Measurements from ENCODE around the gene PLEKHG7.
"Not testable (repeated sequence)": the region's sequence is repeated elsewhere in the genome, so short reads cannot be mapped to it uniquely, and the experiment has no call there.

Gene PLEKHG7

GRCh38 chr12:92784797-92785562 lies 82.2 kb downstream of the PLEKHG7 start:
- Histone ChIP-seq H4K20me1 (no peaks in the 10 kb centered on the region), H3K27ac (0 out of 2 replicates have a peak overlapping the region, but pooled peaks have one; percentile 2), H3K4me1 (peaks cover 12% of the 10 kb centered on the region), H3K27me3 (no peaks in the 10 kb centered on the region), H3K9ac (no peak overlapping the region), H3K4me2 (peak overlapping the region; percentile 31), H3K36me3 (peaks cover 33% of the 10 kb centered on the region), H3K9me3 (peaks cover 3% of the 10 kb centered on the region; the same call in 1 of the 2 replicates), H3K4me3 (no peak overlapping the region)
- no peak for TF ChIP-seq Cebpa-rat (IDR thresholded peaks at IDR 0.05)

GRCh38 chr12:92785563-92785950 lies 82.8 kb downstream of the PLEKHG7 start:
- Histone ChIP-seq H3K36me3 (peaks cover 38% of the 10 kb centered on the region), H4K20me1 (no peaks in the 10 kb centered on the region), H3K27ac (no peak overlapping the region), H3K4me3 (no peak overlapping the region), H3K27me3 (no peaks in the 10 kb centered on the region), H3K4me1 (peaks cover 12% of the 10 kb centered on the region), H3K9me3 (peaks cover 9% of the 10 kb centered on the region; the same call in 1 of the 2 replicates), H3K4me2 (no peak overlapping the region), H3K9ac (no peak overlapping the region)
- TF ChIP-seq Cebpa-rat (IDR thresholded peaks at IDR 0.05) = no peak

GRCh38 chr12:92786045-92786444 lies 83.3 kb downstream of the PLEKHG7 start:
- H3K9ac ChIP-seq = no peak overlapping the region
- no peak overlapping the region for H3K4me2 ChIP-seq
- H3K27ac ChIP-seq = no peak overlapping the region
- no peaks in the 10 kb centered on the region for H3K27me3 ChIP-seq
- peaks cover 34% of the 10 kb centered on the region for H3K36me3 ChIP-seq
- peaks cover 13% of the 10 kb centered on the region for H3K9me3 ChIP-seq
- H3K4me3 ChIP-seq = no peak overlapping the region
- H4K20me1 ChIP-seq = no peaks in the 10 kb centered on the region
- peaks cover 12% of the 10 kb centered on the region for H3K4me1 ChIP-seq
- no peak for TF ChIP-seq Cebpa-rat (IDR thresholded peaks at IDR 0.05)

- H3K4me3 ChIP-seq, H3K27me3 ChIP-seq, H3K27ac ChIP-seq, H3K4me2 ChIP-seq, H3K9ac ChIP-seq, H3K4me1 ChIP-seq, H4K20me1 ChIP-seq: not testable (repeated sequence)
- peaks cover 37% of the 10 kb centered on the region for H3K36me3 ChIP-seq
- peaks cover 23% of the 10 kb centered on the region for H3K9me3 ChIP-seq
Measured at GRCh38 chr12:92794356-92794755, 91.6 kb downstream of the PLEKHG7 start.

- H3K27ac ChIP-seq = no peak overlapping the region
- H3K36me3 ChIP-seq = peaks cover 37% of the 10 kb centered on the region
- no peaks in the 10 kb centered on the region for H3K4me1 ChIP-seq
- no peak overlapping the region for H3K4me3 ChIP-seq
- no peaks in the 10 kb centered on the region for H4K20me1 ChIP-seq
- no peak for TF ChIP-seq Cebpa-rat (IDR thresholded peaks at IDR 0.05)
- no peaks in the 10 kb centered on the region for H3K27me3 ChIP-seq
- no peak overlapping the region for H3K4me2 ChIP-seq
- peaks cover 22% of the 10 kb centered on the region for H3K9me3 ChIP-seq
- no peak overlapping the region for H3K9ac ChIP-seq
Measured at GRCh38 chr12:92794814-92795213, 92.0 kb downstream of the PLEKHG7 start.

- no peak overlapping the region for H3K4me2 ChIP-seq
- H3K4me3 ChIP-seq = no peak overlapping the region
- H3K4me1 ChIP-seq = no peaks in the 10 kb centered on the region
- no peaks in the 10 kb centered on the region for H3K27me3 ChIP-seq
- TF ChIP-seq Cebpa-rat (IDR thresholded peaks at IDR 0.05) = no peak
- no peak overlapping the region for H3K9ac ChIP-seq
- H3K27ac ChIP-seq = no peak overlapping the region
- H3K9me3 ChIP-seq = peaks cover 4% of the 10 kb centered on the region; the same call in 1 of the 2 replicates
- peaks cover 42% of the 10 kb centered on the region for H3K36me3 ChIP-seq
- no peaks in the 10 kb centered on the region for H4K20me1 ChIP-seq
Measured at GRCh38 chr12:92796650-92797049, 93.9 kb downstream of the PLEKHG7 start.

GRCh38 chr12:92802906-92803305 lies 100.1 kb downstream of the PLEKHG7 start:
- no peak overlapping the region for H3K9ac ChIP-seq
- no peak overlapping the region for H3K4me3 ChIP-seq
- H3K9me3 ChIP-seq = peaks cover 7% of the 10 kb centered on the region; the same call in 1 of the 2 replicates
- H3K4me2 ChIP-seq = no peak overlapping the region
- no peaks in the 10 kb centered on the region for H4K20me1 ChIP-seq
- no peak overlapping the region for H3K27ac ChIP-seq
- H3K36me3 ChIP-seq = peaks cover 59% of the 10 kb centered on the region
- H3K4me1 ChIP-seq = no peaks in the 10 kb centered on the region
- H3K27me3 ChIP-seq = no peaks in the 10 kb centered on the region
- TF ChIP-seq Cebpa-rat (IDR thresholded peaks at IDR 0.05) = no peak

- no peaks in the 10 kb centered on the region for H3K27me3 ChIP-seq
- no peak overlapping the region for H3K4me2 ChIP-seq
- no peak overlapping the region for H3K27ac ChIP-seq
- peaks cover 7% of the 10 kb centered on the region; the same call in 1 of the 2 replicates for H3K9me3 ChIP-seq
- no peaks in the 10 kb centered on the region for H4K20me1 ChIP-seq
- H3K9ac ChIP-seq = no peak overlapping the region
- peaks cover 59% of the 10 kb centered on the region for H3K36me3 ChIP-seq
- H3K4me1 ChIP-seq = no peaks in the 10 kb centered on the region
- TF ChIP-seq Cebpa-rat (IDR thresholded peaks at IDR 0.05) = no peak
- no peak overlapping the region for H3K4me3 ChIP-seq
Measured at GRCh38 chr12:92803903-92804302, 101.1 kb downstream of the PLEKHG7 start.

GRCh38 chr12:92810370-92810769 lies 107.6 kb downstream of the PLEKHG7 start:
- H3K27me3 ChIP-seq = no peaks in the 10 kb centered on the region
- TF ChIP-seq Cebpa-rat (IDR thresholded peaks at IDR 0.05) = no peak
- no peak overlapping the region for H3K9ac ChIP-seq
- H3K4me3 ChIP-seq = no peak overlapping the region
- H4K20me1 ChIP-seq = no peaks in the 10 kb centered on the region
- 0 out of 2 replicates have a peak overlapping the region, but pooled peaks have one; percentile 18 for H3K27ac ChIP-seq
- peaks cover 7% of the 10 kb centered on the region; the same call in 1 of the 2 replicates for H3K9me3 ChIP-seq
- H3K36me3 ChIP-seq = peaks cover 44% of the 10 kb centered on the region
- H3K4me2 ChIP-seq = peak overlapping the region; percentile 32
- peaks cover 12% of the 10 kb centered on the region for H3K4me1 ChIP-seq

- Histone ChIP-seq H3K9ac (no peak overlapping the region), H3K4me3 (no peak overlapping the region), H3K36me3 (peaks cover 33% of the 10 kb centered on the region), H4K20me1 (no peaks in the 10 kb centered on the region), H3K27me3 (no peaks in the 10 kb centered on the region), H3K27ac (no peak overlapping the region), H3K4me2 (no peak overlapping the region), H3K9me3 (no peaks in the 10 kb centered on the region; the same call in 1 of the 2 replicates), H3K4me1 (peaks cover 12% of the 10 kb centered on the region)
- TF ChIP-seq Cebpa-rat (IDR thresholded peaks at IDR 0.05) = no peak
Measured at GRCh38 chr12:92814584-92814983, 111.8 kb downstream of the PLEKHG7 start.
